ENCODE data around the gene FAM163B.

- TF ChIP-seq CTCF (conservative IDR thresholded peaks at IDR 0.05 in 1 of 2, IDR thresholded peaks at IDR 0.05 in 1 of 2; ENCODE audit: low read depth in 1 of 2, low read length in 2 of 2) (no peak), EZH2 (IDR thresholded peaks at IDR 0.05; ENCODE audit: low read length, missing control alignments) (no peak)
Observed at GRCh38 chr9:133590231-133590855, 18.8 kb downstream of the FAM163B start.
